B cell (primary cell): ENCODE measurements around the gene NSDHL. TPM values are rescaled to one million over a fixed set of nuclear protein-coding genes. Genes with fewer than 3 reads are reported as not detected.
"Not testable (repeated sequence)": the region's sequence is repeated elsewhere in the genome, so short reads cannot be mapped to it uniquely, and the experiment has no call there.

ENCODE experiments used
- ATAC-seq: fragments of 200-7000 bp; cut with Tn5 transposase; one replicate; pipeline ENCODE4 v1.10.0; 2021; ENCODE audit warnings: low read depth, mild to moderate bottlenecking, moderate number of reproducible peaks, moderate library complexity
- CTCF ChIA-PET: fragments of 350-600 bp; sonication (Branson Sonifier 250); formaldehyde crosslinking; loops from one replicate; lab custom pipeline; 2021; ENCODE audit warnings: antibody characterized with exemption, inconsistent platforms; lab: Charles Lee
- POLR2A ChIA-PET: fragments of 350-600 bp; sonication (Branson Sonifier 250); formaldehyde crosslinking; loops from one replicate; lab custom pipeline; 2021; ENCODE audit warnings: antibody characterized with exemption; lab: Charles Lee
- DNase-seq: peaks from one replicate; pipeline ENCODE4 v3.0.0; 2013
- H2AFZ ChIP-seq: 2 replicates; pipeline ENCODE4 v1.6.1; 2012; ENCODE audit warnings: mild to moderate bottlenecking, low read depth, low read length; ENCODE audit not compliant: insufficient read depth, poor library complexity, severe bottlenecking
- H3K27ac ChIP-seq, 2 donors: 1 replicate in 1 of 2; 2 replicates in 1 of 2; pipeline ENCODE4 v1.5.1; 2012 to 2013; ENCODE audit warnings: low read length in 2 of 2, mild to moderate bottlenecking in 2 of 2, moderate library complexity in 1 of 2
- H3K27me3 ChIP-seq, 4 experiments: fragments of 200-600 bp in 1 of 4; sonication (generic) in 1 of 4; replicated peaks in 1 of 4; 1 replicate in 2 of 4; 2 replicates in 2 of 4; pipeline versions ENCODE4 v1.6.1 to v1.7.0; 2013 to 2016; ENCODE audit warnings: low read length in 3 of 4, mild to moderate bottlenecking in 2 of 4, mixed read lengths in 1 of 4, moderate library complexity in 1 of 4; ENCODE audit not compliant: insufficient read depth in 4 of 4, control insufficient read depth in 3 of 4; ENCODE audit errors: control extremely low read depth in 1 of 4
- H3K36me3 ChIP-seq, 2 experiments: replicated peaks in 1 of 2; 1 replicate in 1 of 2; 2 replicates in 1 of 2; pipeline versions ENCODE4 v1.6.1 to v1.7.1; 2013; ENCODE audit warnings: low read length in 1 of 2; ENCODE audit not compliant: insufficient read depth in 2 of 2, control insufficient read depth in 1 of 2; ENCODE audit errors: control extremely low read depth in 1 of 2, extremely low read depth in 1 of 2
- H3K4me1 ChIP-seq, 2 donors: fragments of 200-600 bp in 1 of 2; sonication (generic) in 1 of 2; 1 replicate in 1 of 2; 2 replicates in 1 of 2; pipeline versions ENCODE4 v1.5.1 to v1.6.1; 2013 to 2017; ENCODE audit warnings: low read length in 2 of 2; ENCODE audit not compliant: control insufficient read depth in 2 of 2, insufficient read depth in 2 of 2
- H3K4me2 ChIP-seq: replicated peaks from 2 replicates; pipeline ENCODE3; 2012; ENCODE audit warnings: mild to moderate bottlenecking, low read depth, low read length; ENCODE audit not compliant: poor library complexity, severe bottlenecking
- H3K4me3 ChIP-seq, 5 experiments: fragments of 200-600 bp in 1 of 5; sonication (generic) in 1 of 5; 1 replicate in 3 of 5; 2 replicates in 2 of 5; pipeline versions ENCODE4 v1.5.1 to v1.7.0; 2011 to 2016; ENCODE audit warnings: low read length in 4 of 5, mild to moderate bottlenecking in 4 of 5, low read depth in 2 of 5, control low read depth in 1 of 5, moderate library complexity in 1 of 5; ENCODE audit not compliant: insufficient read depth in 1 of 5; ENCODE audit errors: control extremely low read depth in 1 of 5, extremely low read depth in 1 of 5
- H3K79me2 ChIP-seq: fragments of 200-600 bp; sonication (generic); one replicate; pipeline ENCODE4 v1.6.0; 2016; ENCODE audit warnings: low read length; ENCODE audit not compliant: control insufficient read depth, insufficient read depth
- H3K9ac ChIP-seq: fragments of 200-600 bp; sonication (generic); 2 replicates; pipeline ENCODE4 v1.6.1; 2017; ENCODE audit warnings: mild to moderate bottlenecking, low read length, moderate library complexity
- H3K9me3 ChIP-seq, 3 donors: one replicate each; pipeline versions ENCODE4 v1.6.1 to v1.7.1; 2013; ENCODE audit warnings: low read length in 2 of 3; ENCODE audit not compliant: control insufficient read depth in 2 of 3, insufficient read depth in 1 of 3; ENCODE audit errors: control extremely low read depth in 1 of 3
- H4K20me1 ChIP-seq: 2 replicates; pipeline ENCODE4 v1.6.0; 2012; ENCODE audit warnings: mild to moderate bottlenecking, low read length; ENCODE audit not compliant: insufficient read depth, control insufficient read depth, poor library complexity, severe bottlenecking
- H3K27ac Mint-ChIP-seq: one replicate; pipeline ENCODE4 v1.8.0; 2021; ENCODE audit warnings: mixed read lengths
- H3K27me3 Mint-ChIP-seq: one replicate; pipeline ENCODE4 v1.8.0; 2021; ENCODE audit warnings: mixed read lengths
- H3K4me1 Mint-ChIP-seq: one replicate; pipeline ENCODE4 v1.8.0; 2021; ENCODE audit warnings: mixed read lengths
- H3K4me3 Mint-ChIP-seq: one replicate; pipeline ENCODE4 v1.8.0; 2021; ENCODE audit warnings: mixed read lengths
- H3K9me3 Mint-ChIP-seq: one replicate; pipeline ENCODE4 v1.8.0; 2022; ENCODE audit warnings: mixed read lengths; ENCODE audit not compliant: insufficient read depth
- EZH2 ChIP-seq: IDR thresholded peaks from 2 replicates; pipeline ENCODE4 v1.6.1; 2012; ENCODE audit warnings: borderline replicate concordance, low read depth, mild to moderate bottlenecking, moderate library complexity, low read length; ENCODE audit not compliant: insufficient read depth, poor library complexity, severe bottlenecking
- WGBS: methylation state at CpG from one replicate; pipeline ENCODE4 v1.1.5; 2013; ENCODE audit warnings: missing lambda C conversion rate; ENCODE audit not compliant: insufficient coverage; 5-methylcytosine and 5-hydroxymethylcytosine counted together
- intact Hi-C: fragments of 100-400 bp; cut with micrococcal nuclease; formaldehyde crosslinking; loops from one replicate; pipeline ENCODE4 v1.10.0; 2022
- polyA minus RNA-seq: library from RNA; depleted of rRNA, polyadenylated mRNA; stranded (reverse); fragments of >200 nt; gene quantifications from 2 replicates; pipeline ENCODE4 v1.2.3, GENCODE V29; 2012
- polyA plus RNA-seq: library from polyadenylated mRNA; depleted of rRNA; stranded (reverse); fragments of >200 nt; gene quantifications from 2 replicates; pipeline ENCODE4 v1.2.3, GENCODE V29; 2012
- total RNA-seq, 2 donors: library from RNA; stranded (reverse); fragments of 120-200 nt in 1 of 2; gene quantifications; 1 replicate in 1 of 2; 2 replicates in 1 of 2; pipeline versions ENCODE4 v1.2.3 to v1.2.4, GENCODE V29; 2013 to 2022
- TF ChIP-seq, protein P1 (sequence below): fragments of 200-600 bp; IDR thresholded peaks from one replicate; pipeline ENCODE4 v1.8.0; 2022; ENCODE audit warnings: antibody characterized with exemption, mild to moderate bottlenecking

The NSDHL gene
- 8.5 and 10.3 TPM in 2 replicates for total RNA-seq
- 5.6 TPM for total RNA-seq (2013)
- 3.1 and 4.9 TPM in 2 replicates for polyA plus RNA-seq
- polyA minus RNA-seq: 3.9 and 4.0 TPM in 2 replicates

DNA sequence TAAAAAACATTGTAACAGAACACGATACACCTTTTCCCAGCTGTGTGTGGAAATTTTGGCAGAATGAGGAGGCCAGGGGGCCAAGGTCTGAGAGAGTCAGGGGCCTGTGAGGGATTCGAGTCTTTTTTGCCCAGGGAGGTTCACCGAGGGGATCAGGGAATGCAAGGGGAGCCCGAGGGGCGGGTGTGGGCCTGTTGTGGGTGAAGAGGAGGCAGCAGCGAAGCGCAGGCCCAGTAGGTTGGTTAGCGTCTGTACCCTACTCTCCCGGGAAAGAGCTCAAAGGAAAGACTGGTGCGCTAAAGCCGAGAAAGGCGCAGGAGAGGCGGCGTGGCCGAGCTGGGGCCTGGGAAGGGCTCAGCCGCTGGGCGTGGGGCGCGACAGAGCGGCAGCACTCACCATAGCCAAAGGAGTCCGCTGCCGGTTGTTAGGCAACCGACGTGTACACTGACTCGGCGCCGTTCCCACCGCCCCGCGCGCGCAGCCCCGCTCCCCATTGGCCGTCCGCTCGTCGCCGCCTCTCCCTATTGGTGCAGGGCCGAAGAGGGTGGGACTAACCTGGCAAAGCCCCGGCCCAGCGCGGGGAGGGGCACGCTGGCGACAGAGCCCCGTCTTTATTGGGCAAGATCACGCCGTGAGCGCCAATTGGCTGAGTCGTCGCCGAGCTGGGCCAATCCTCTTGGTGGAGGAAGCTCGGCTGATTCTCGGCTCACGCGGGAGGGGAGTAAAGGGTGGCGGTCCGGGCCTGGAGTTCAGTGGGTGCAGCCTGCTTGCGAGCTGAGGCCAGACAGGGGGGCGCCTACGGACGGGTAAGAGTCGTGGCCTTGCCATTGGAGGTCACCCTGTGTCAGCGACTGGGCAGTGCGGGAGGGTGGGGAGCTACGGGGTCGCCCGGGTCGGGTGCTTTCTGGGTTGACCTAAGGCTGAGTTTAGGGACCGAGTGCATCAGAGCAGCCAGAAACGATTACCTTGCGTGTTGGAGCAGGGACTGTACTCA is at the start of gene NSDHL, which contains the start of gene CETN2:
Gene NSDHL, plus strand, starts transcription at position 752 of the 994 bp plus-strand sequence. CDS start 15,262 bp downstream, outside the sequence.
Gene CETN2, minus strand, starts transcription at position 446 of the 994 bp plus-strand sequence. Its CDS starts 47 bp downstream, at position 399.
- H3K4me1 Mint-ChIP-seq: peaks cover 33% of the 10 kb centered on the region
- no peaks in the 10 kb centered on the region for H3K36me3 ChIP-seq
- peak within 1 kb of the TSS; percentile 50 to 90 for H3K27ac ChIP-seq
- peaks cover 10 to 18% of the 10 kb centered on the region in 2 donors for H3K4me1 ChIP-seq
- intact Hi-C loops: no loop called here
- H3K79me2 ChIP-seq: peaks cover 12% of the 10 kb centered on the region
- H3K9me3 Mint-ChIP-seq: no peaks in the 10 kb centered on the region
- H3K27ac Mint-ChIP-seq: peak within 1 kb of the TSS; percentile 94
- WGBS: under 1% methylated on average over 53 of the region's 71 CpGs
- peak within 1 kb of the TSS; percentile 50 to 69 (median 63) for H3K4me3 ChIP-seq
- peak within 1 kb of the TSS; percentile 76 for H2AFZ ChIP-seq
- CTCF ChIA-PET: no interaction called here
- peak; percentile 98 for ATAC-seq
- H3K27me3 ChIP-seq: no peaks in the 10 kb centered on the region
- TF ChIP-seq EZH2: no peak
- TF ChIP-seq, protein P1, sequence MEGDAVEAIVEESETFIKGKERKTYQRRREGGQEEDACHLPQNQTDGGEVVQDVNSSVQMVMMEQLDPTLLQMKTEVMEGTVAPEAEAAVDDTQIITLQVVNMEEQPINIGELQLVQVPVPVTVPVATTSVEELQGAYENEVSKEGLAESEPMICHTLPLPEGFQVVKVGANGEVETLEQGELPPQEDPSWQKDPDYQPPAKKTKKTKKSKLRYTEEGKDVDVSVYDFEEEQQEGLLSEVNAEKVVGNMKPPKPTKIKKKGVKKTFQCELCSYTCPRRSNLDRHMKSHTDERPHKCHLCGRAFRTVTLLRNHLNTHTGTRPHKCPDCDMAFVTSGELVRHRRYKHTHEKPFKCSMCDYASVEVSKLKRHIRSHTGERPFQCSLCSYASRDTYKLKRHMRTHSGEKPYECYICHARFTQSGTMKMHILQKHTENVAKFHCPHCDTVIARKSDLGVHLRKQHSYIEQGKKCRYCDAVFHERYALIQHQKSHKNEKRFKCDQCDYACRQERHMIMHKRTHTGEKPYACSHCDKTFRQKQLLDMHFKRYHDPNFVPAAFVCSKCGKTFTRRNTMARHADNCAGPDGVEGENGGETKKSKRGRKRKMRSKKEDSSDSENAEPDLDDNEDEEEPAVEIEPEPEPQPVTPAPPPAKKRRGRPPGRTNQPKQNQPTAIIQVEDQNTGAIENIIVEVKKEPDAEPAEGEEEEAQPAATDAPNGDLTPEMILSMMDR: no peak
- no peaks in the 10 kb centered on the region for H4K20me1 ChIP-seq
- H3K4me2 ChIP-seq: peak within 1 kb of the TSS; percentile 76
- H3K9me3 ChIP-seq: no peaks in the 10 kb centered on the region
- H3K27me3 Mint-ChIP-seq: no peaks in the 10 kb centered on the region
- peak within 1 kb of the TSS; percentile 72 for H3K9ac ChIP-seq
- peak; percentile 94 for DNase-seq
- POLR2A ChIA-PET: no interaction called here
- peak within 1 kb of the TSS; percentile 94 for H3K4me3 Mint-ChIP-seq

DNA sequence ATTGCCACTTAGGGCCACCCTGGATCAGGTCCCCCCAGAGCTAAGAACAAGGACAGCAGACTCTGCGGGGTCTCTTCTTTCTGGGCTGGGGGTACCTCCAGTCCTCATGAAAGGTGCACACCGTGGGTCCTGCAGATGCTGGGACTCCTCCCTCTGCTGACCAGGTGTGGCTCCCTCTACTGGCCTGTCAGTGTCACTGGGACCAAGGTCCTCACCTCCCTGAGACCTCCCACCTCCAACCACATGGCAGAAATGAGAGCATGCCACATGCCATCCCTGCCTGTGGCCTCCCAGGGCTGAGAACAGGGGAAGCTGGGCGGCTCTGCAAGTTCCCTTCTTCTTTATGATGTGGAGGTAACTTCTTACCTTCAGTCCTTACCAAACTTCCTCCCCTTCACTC is 43.8 kb upstream of the NSDHL start:
- H3K4me1 ChIP-seq, H3K4me2 ChIP-seq, POLR2A ChIA-PET, H3K27me3 Mint-ChIP-seq, intact Hi-C loops, H3K4me1 Mint-ChIP-seq, H3K27ac Mint-ChIP-seq, H3K4me3 ChIP-seq, CTCF ChIA-PET, H3K9me3 Mint-ChIP-seq, ATAC-seq, H3K79me2 ChIP-seq, H3K4me3 Mint-ChIP-seq, H3K27me3 ChIP-seq, H3K27ac ChIP-seq, DNase-seq, H2AFZ ChIP-seq, H3K9ac ChIP-seq, H4K20me1 ChIP-seq, H3K9me3 ChIP-seq, H3K36me3 ChIP-seq: not testable (repeated sequence)
- no CpG with 5 or more reads among the region's 3 CpGs for WGBS
